Right lobe of liver (tissue), 6 donors: Measurements from ENCODE around the gene SLC39A3. TPM values are rescaled to one million over a fixed set of nuclear protein-coding genes. Genes with fewer than 3 reads are reported as not detected.

Source experiments
- ATAC-seq, 4 donors: fragments of 200-7000 bp; cut with Tn5 transposase; one replicate each; pipeline ENCODE4 v1.9.1; 2020; ENCODE audit warnings: mild to moderate bottlenecking in 4 of 4, moderate library complexity in 4 of 4
- DNase-seq, 3 donors: peaks; one replicate each; pipeline ENCODE4 v3.0.0-alpha.2; 2020
- H3K27ac ChIP-seq, 3 donors: fragments of 200-600 bp; one replicate each; pipeline ENCODE4 v1.8.0; 2022
- H3K27me3 ChIP-seq, 2 donors: fragments of 200-600 bp; one replicate each; pipeline ENCODE4 v1.8.0; 2022
- H3K36me3 ChIP-seq, 4 donors: fragments of 200-600 bp; sonication (generic) in 1 of 4; one replicate each; pipeline versions ENCODE4 v1.5.1 to v1.8.0; 2017 to 2022; ENCODE audit warnings: control low read depth in 1 of 4
- H3K4me1 ChIP-seq, 4 donors: fragments of 200-600 bp; sonication (generic) in 1 of 4; one replicate each; pipeline versions ENCODE4 v1.5.1 to v1.8.0; 2017 to 2022; ENCODE audit warnings: control low read depth in 1 of 4
- H3K4me3 ChIP-seq, 3 donors: fragments of 200-600 bp; one replicate each; pipeline ENCODE4 v1.8.0; 2022
- H3K9me3 ChIP-seq, 4 donors: fragments of 200-600 bp; sonication (generic) in 1 of 4; one replicate each; pipeline versions ENCODE4 v1.5.1 to v1.8.0; 2017 to 2022; ENCODE audit warnings: control low read depth in 1 of 4
- CTCF ChIP-seq, 4 donors: fragments of 200-600 bp in 3 of 4; fragments of 450-650 bp in 1 of 4; IDR thresholded peaks; one replicate each; pipeline versions ENCODE4 v1.5.1 to v1.8.0; 2016 to 2022; ENCODE audit warnings: antibody characterized with exemption in 4 of 4, mild to moderate bottlenecking in 2 of 4
- POLR2A ChIP-seq: fragments of 450-650 bp; IDR thresholded peaks from one replicate; pipeline ENCODE4 v1.6.1; 2017; ENCODE audit warnings: antibody characterized with exemption, mild to moderate bottlenecking
- WGBS: methylation state at CpG from one replicate; pipeline ENCODE4 v1.1.6; 2018; ENCODE audit warnings: low coverage, low lambda C conversion rate; ENCODE audit not compliant: insufficient coverage; ENCODE audit errors: missing lambda C conversion rate; 5-methylcytosine and 5-hydroxymethylcytosine counted together
- intact Hi-C, 2 donors: fragments of 100-400 bp; cut with DNase I; formaldehyde crosslinking; loops; one replicate each; pipeline versions ENCODE4 v1.11.2 to v1.14.1; 2022
- total RNA-seq, 6 experiments: library from RNA; depleted of rRNA in 2 of 6; stranded (reverse); fragments of >200 nt in 2 of 6; fragmentation: NEBNext Ultra II Directional in 3 of 6; extraction: Animal tissue kit (Norgen Biotek cat#: 25700) in 3 of 6; gene quantifications; one replicate each; pipeline versions ENCODE4 v1.1.0 to v1.2.4, GENCODE V29; 2016 to 2023
- donor health status: DM: no; HTN: yes; CAD: no.
- donor health status: DM: no; HTN: no; CAD: no.
- donor health status: DM: no; HTN: no; CAD: no.
- donor health status: DM: no; HTN: yes; CAD: no.
- donor health status: DM: no; HTN: yes; CAD: no.

SLC39A3 gene
- total RNA-seq, 6 experiments from 2014 or later: 13.5 to 29.5 (median 19.6) TPM

- no peaks in the 10 kb centered on the region for H3K27me3 ChIP-seq
- peaks cover 0 to 30% (median 7%) of the 10 kb centered on the region in 4 donors for H3K36me3 ChIP-seq
- 100% methylated on average over 2 of the region's 8 CpGs for WGBS
- no peak overlapping the region for H3K27ac ChIP-seq
- no peak for DNase-seq
- H3K9me3 ChIP-seq: no peaks in the 10 kb centered on the region
- no peak for ATAC-seq
- TF ChIP-seq CTCF (IDR thresholded peaks at IDR 0.05) (no peak), POLR2A (no peak)
- peaks cover 0 to 5% (median under 1%) of the 10 kb centered on the region in 4 donors for H3K4me1 ChIP-seq
- H3K4me3 ChIP-seq: no peak overlapping the region
- intact Hi-C loops: no loop called here
Observed at GRCh38 chr19:2769218-2769617, 29.4 kb upstream of the SLC39A3 start.

GRCh38 chr19:2768365-2769132 is 28.7 kb upstream of the SLC39A3 start:
- Histone ChIP-seq H3K27ac (no peak overlapping the region), H3K27me3 (no peaks in the 10 kb centered on the region), H3K4me1 (peaks cover 0 to 5% (median under 1%) of the 10 kb centered on the region in 4 donors), H3K9me3 (no peaks in the 10 kb centered on the region), H3K4me3 (no peak overlapping the region), H3K36me3 (peaks cover 0 to 36% (median 10%) of the 10 kb centered on the region in 4 donors)
- peak in 1 of 4 donors; percentile 9 for ATAC-seq
- 87% methylated on average over 3 of the region's 29 CpGs for WGBS
- DNase-seq: no peak
- intact Hi-C loops: no loop called here
- TF ChIP-seq CTCF (IDR thresholded peaks at IDR 0.05) (no peak), POLR2A (no peak)

DNA sequence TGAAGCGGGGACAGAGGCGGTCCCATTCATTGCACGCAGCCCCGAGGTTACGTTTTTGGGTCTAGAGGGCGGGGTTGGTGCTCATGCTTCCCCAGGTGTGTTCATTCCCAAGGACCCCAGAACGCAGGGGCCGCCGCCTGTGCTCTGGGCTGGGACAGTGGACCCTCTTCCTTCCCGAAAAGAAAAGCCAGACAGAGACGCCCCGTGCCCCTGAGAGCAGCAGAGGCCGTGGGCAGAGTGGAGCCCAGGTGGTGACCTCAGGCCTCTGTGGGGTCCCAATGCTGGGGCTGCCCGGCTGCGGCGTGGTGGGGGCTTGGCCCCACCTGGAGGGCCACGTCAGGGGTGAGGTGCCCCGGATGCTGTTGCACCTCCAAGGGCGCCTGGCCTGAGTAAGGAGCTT is 27.9 kb upstream of the SLC39A3 start:
- ATAC-seq: no peak
- H3K36me3 ChIP-seq: peaks cover 0 to 39% (median 11%) of the 10 kb centered on the region in 4 donors
- no peaks in the 10 kb centered on the region for H3K9me3 ChIP-seq
- H3K27ac ChIP-seq: no peak overlapping the region
- no peak for DNase-seq
- H3K27me3 ChIP-seq: no peaks in the 10 kb centered on the region
- WGBS: no CpG with 5 or more reads among the region's 19 CpGs
- H3K4me3 ChIP-seq: no peak overlapping the region
- no peak for TF ChIP-seq POLR2A
- TF ChIP-seq CTCF (IDR thresholded peaks at IDR 0.05): no peak
- intact Hi-C loops: no loop called here
- peaks cover 0 to 5% (median under 1%) of the 10 kb centered on the region in 4 donors for H3K4me1 ChIP-seq

DNA sequence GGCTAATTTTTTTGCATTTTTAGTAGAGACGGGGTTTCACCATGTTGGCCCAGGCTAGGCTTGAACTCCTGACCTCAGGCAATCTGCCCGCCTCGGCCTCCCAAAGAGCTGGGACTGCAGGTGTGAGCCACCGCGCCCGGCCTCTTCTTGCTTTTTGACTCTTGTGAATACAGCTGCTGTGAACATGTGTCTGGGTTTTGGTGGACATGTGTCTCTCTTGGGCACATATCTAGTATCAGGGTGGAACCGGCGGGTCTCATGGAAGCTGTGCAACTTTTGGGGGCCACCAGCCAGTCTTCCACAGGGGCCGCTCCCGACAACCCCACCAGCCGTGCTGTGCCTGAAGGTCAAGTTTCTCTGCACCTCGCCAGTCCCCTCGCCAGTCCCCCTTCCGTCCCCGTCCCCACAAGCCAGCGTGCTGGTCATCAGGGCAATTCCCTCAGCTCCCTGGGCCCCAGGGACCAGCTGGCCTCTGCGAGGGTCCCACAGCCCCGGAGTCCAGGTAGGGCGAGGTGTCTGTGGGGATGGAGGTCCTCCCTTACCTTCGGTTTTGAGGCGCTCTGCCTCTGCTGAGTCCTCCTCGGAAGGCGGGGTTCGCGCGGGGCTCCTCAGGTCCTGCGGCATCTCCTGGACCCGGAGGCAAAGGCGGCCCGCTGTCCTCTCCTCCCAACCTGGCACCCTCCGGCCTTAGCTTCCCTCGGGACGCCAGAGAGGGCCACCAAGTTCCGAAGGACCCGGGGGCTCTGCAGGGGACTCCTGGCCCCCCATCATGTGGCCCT is 27.0 kb upstream of the SLC39A3 start:
- 99% methylated on average over 16 of the region's 35 CpGs for WGBS
- no peak overlapping the region for H3K27ac ChIP-seq
- H3K9me3 ChIP-seq: no peaks in the 10 kb centered on the region
- no peak for DNase-seq
- H3K4me1 ChIP-seq: peaks cover 0 to 5% (median under 1%) of the 10 kb centered on the region in 4 donors
- H3K36me3 ChIP-seq: peaks cover 0 to 39% (median 11%) of the 10 kb centered on the region in 4 donors
- intact Hi-C loops: no loop called here
- no peaks in the 10 kb centered on the region for H3K27me3 ChIP-seq
- TF ChIP-seq CTCF (IDR thresholded peaks at IDR 0.05) (no peak), POLR2A (no peak)
- no peak for ATAC-seq
- no peak overlapping the region for H3K4me3 ChIP-seq
